Stimulated activated CD8-positive, alpha-beta memory T cell treated with anti-CD3 and anti-CD28 coated beads, Interleukin-7, amount 100 ng/mL, for 4 hours (primary cell): ENCODE data around the gene ZFHX3.
"Not testable (repeated sequence)": the region's sequence is repeated elsewhere in the genome, so short reads cannot be mapped to it uniquely, and the experiment has no call there.

Source experiments
- DNase-seq, 2 donors: peaks; one replicate each; pipeline ENCODE4 v3.0.0-alpha.2; 2020; ENCODE audit warnings: low read depth in 2 of 2

Gene ZFHX3

GRCh38 chr16:73023752-73024570 is 24.0 kb downstream of the ZFHX3 start:
- DNase-seq: no peak

- no peak for DNase-seq
Observed at GRCh38 chr16:73023320-73023719, 24.6 kb downstream of the ZFHX3 start.

GRCh38 chr16:73022534-73022933 is 25.4 kb downstream of the ZFHX3 start:
- no peak for DNase-seq

- no peak for DNase-seq
Observed at GRCh38 chr16:73021866-73022495, 25.9 kb downstream of the ZFHX3 start.

GRCh38 chr16:73020409-73020884 is 27.5 kb downstream of the ZFHX3 start:
- no peak for DNase-seq

- DNase-seq: no peak
Observed at GRCh38 chr16:73019457-73020362, 28.2 kb downstream of the ZFHX3 start.

- no peak for DNase-seq
Observed at GRCh38 chr16:73018821-73019456, 29.0 kb downstream of the ZFHX3 start.

GRCh38 chr16:73017321-73017720 is 30.6 kb downstream of the ZFHX3 start:
- no peak for DNase-seq

- no peak for DNase-seq
Observed at GRCh38 chr16:73016488-73016830, 31.5 kb downstream of the ZFHX3 start.

- DNase-seq: no peak
Observed at GRCh38 chr16:73015612-73016487, 32.1 kb downstream of the ZFHX3 start.

- no peak for DNase-seq
Observed at GRCh38 chr16:73014768-73015167, 33.2 kb downstream of the ZFHX3 start.

GRCh38 chr16:73013974-73014373 is 34.0 kb downstream of the ZFHX3 start:
- DNase-seq: no peak

GRCh38 chr16:73012341-73012740 is 35.6 kb downstream of the ZFHX3 start:
- DNase-seq: no peak

- no peak for DNase-seq
Observed at GRCh38 chr16:73011926-73012325, 36.0 kb downstream of the ZFHX3 start.

GRCh38 chr16:73010150-73010676 is 37.7 kb downstream of the ZFHX3 start:
- no peak for DNase-seq

GRCh38 chr16:73009710-73010109 is 38.2 kb downstream of the ZFHX3 start:
- DNase-seq: not testable (repeated sequence)

GRCh38 chr16:73006026-73006425 is 41.9 kb downstream of the ZFHX3 start:
- no peak for DNase-seq

GRCh38 chr16:73002866-73003265 is 45.1 kb downstream of the ZFHX3 start:
- DNase-seq: no peak

- no peak for DNase-seq
Observed at GRCh38 chr16:73000907-73001521, 46.9 kb downstream of the ZFHX3 start.
